NCI-H2029 (cell line): ENCODE measurements around the gene APC2.
"Not testable (repeated sequence)": the region's sequence is repeated elsewhere in the genome, so short reads cannot be mapped to it uniquely, and the experiment has no call there.

Source experiments
- DNase-seq: peaks from one replicate; lab custom pipeline; 2025; lab: John Stamatoyannopoulos, UW

APC2 gene

GRCh38 chr19:1416014-1416841 lies 33.7 kb upstream of the APC2 start:
- DNase-seq = no peak

DNA sequence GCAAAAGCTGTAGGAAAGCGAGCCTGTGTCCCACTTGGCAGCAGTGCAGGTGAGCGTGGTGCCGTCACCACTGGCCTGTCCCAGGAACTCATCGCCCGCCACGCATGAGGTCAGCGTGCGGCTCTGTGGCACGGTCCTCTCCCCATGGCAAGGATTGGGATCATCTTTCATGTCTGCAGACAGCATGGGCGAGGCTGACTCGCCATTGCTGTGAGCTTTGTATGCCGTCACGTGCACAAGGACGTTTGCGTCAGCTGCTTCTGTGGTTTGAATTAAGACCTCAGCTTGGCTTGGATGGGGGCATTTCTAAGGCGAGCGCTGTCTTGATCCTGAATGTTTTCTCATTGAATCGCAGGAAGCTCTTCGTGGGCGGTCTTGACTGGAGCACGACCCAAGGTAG lies 32.8 kb upstream of the APC2 start:
- no peak for DNase-seq

DNA sequence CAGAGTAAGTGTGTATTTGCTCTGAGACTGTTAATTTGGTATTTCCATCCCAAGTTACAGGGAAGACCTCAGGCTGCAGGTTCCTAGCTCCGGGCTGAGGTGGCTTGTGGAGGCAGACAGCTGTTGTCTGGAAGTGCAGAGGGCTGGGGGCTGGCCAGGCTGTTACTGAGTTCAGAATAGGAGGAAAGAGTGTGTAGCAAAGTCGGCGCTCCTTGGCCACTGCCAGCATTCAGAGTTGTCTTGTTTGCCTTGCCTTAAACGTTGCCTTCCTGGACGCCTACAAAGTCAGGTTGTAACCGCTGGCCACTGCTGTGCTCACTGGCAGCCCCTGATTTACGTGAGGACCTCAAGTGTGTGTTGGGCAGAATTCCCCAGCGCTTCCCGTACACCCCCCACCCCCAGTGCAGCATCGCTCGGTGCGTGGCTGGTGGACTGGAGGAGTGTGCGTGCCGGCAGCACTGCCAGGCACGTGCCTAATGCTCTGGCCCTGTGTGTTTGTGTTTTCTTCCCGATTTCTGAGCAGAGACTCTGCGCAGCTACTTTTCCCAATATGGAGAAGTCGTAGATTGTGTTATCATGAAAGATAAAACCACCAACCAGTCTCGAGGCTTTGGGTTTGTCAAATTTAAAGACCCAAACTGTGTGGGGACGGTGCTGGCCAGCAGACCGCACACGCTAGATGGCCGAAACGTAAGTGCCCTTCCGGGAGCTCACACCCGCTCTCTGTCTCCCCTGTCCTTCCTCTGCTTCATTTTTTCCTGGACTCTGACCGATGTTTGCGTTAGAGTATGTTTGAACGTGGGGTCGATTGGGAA lies 32.0 kb upstream of the APC2 start:
- no peak for DNase-seq

GRCh38 chr19:1418496-1418775 lies 31.5 kb upstream of the APC2 start:
- DNase-seq = no peak

GRCh38 chr19:1418951-1419738 lies 30.8 kb upstream of the APC2 start:
- DNase-seq = no peak

GRCh38 chr19:1420085-1420484 lies 29.8 kb upstream of the APC2 start:
- DNase-seq = not testable (repeated sequence)

GRCh38 chr19:1420590-1420989 lies 29.3 kb upstream of the APC2 start:
- no peak for DNase-seq

DNA sequence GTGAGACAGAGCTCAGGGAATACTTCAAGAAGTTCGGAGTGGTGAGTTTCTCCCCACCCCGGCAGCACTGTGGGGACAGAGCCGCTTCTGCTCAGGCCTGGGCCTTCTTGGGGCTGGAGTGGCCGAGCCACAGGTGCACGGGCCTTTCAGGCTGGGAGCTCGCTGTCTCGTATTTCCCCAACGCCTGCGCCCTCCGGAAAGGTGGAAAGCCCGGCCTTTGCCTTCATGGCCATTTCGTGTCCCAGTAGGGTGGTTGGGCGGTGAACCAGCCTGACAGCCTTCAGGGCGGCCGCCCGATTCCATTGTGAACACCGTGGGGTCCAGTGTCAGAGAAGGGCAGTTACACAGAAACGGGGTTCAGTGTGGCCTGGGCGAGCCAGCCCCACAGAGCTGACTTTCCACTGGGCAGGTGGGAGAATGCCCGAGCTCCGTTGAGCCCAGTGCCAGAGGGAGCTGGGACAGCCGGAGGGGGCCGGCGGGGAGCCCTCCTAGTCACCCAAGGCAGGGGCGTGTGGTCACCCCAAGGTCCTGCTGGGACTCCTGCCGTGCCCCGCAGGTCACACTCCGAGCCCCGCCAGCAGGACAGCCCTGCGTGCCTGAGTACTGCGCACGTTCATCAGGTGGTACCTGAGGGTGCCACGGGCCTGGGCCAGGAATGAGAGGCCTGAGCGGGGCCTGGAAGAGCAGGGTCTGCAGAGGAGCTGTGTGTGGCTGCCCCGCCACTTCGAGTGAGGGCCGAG lies 28.5 kb upstream of the APC2 start:
- no peak for DNase-seq

DNA sequence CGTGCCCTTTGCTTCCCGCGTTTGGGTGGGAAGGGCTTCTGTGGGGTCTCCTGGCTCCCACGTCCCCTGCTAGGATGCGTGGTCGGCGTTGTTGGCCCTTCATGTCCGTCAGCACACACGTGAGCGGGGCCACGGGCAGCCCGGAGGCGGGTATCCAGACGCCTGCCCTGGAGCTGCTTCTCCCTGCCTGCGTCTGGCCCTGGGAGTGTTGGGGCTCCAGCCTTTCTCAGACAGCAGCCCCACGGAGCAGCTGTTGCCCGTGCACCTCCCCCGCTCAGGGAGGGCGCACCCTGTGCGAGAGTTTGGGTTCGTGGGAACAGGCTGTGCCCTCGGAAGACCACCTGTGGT lies 28.0 kb upstream of the APC2 start:
- no peak for DNase-seq

DNA sequence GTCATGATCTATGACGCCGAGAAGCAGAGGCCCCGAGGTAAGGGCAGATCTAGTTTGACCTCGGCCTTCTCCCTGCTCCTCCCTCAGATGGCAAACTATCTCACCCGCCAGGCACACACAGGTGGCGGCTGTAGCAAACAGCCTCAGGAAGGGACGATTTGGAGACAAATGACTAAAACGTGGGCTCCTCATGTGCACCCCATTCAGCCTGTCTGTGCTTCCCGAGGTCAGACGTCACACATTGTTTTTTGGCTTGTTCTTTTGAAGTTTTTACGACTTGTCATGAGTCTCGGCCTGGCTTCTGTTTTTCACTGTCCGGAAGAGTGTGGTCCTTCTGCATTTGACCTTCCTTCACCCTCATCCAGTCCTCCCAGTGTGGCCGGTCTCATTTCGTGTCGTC lies 27.6 kb upstream of the APC2 start:
- no peak for DNase-seq

DNA sequence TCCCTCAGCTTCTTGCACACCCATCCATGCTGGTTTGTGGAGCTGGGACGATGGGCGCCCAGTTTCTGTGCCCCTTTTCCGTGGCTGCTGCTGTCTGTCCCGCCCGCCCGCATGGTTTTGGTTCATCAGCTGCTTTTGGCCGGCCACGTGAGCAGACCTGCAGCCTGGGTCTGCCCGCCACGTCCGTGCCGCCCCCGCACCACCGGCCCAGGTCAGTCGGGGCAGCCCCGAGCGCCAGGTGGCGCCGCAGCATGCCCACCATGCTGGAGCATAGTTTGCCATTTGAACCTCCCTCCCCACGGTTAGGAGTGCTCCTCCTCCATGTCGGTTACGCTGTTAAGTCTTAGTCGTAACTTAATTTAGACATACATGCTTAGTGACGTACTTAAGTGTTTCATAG lies 27.0 kb upstream of the APC2 start:
- no peak for DNase-seq

GRCh38 chr19:1423436-1424191 lies 26.3 kb upstream of the APC2 start:
- DNase-seq = no peak

DNA sequence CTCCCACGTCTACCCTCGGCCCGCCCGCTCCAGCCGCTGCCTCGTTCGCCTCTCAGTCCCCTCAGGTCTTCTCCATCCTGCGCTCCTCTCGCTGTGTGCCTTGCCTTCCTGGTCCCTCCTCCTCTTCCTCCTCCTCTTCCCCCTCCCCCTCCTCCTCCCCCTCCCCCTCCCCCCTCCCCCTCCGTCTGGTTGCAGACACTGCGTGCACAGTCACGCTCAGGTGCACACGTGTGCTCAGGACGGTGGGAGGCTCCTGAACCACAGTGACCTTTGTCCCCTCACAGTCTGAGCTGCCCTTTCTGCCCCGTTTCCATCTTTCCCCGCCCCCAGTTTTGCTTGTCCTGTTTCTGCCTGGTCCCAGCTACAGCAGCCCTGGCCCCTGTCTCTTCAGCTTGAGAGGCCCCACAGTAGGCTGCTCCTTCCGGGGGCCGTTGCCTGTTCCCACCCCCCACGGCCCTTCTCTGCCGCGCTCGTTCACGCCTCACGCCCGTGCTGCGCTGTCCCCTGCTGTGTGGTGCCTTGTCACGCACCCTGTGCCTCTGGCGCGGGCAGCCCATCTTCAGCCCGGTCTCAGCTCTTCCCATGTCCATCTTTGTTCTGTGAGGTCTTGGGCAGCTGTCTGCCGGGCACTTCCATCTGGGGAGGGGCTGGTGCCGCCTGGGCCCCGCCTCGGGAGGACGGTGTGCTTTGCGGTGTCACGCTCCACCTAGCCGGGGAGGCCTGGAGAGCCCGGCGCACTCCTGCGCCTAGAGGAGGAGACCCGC lies 25.5 kb upstream of the APC2 start:
- no peak for DNase-seq

DNA sequence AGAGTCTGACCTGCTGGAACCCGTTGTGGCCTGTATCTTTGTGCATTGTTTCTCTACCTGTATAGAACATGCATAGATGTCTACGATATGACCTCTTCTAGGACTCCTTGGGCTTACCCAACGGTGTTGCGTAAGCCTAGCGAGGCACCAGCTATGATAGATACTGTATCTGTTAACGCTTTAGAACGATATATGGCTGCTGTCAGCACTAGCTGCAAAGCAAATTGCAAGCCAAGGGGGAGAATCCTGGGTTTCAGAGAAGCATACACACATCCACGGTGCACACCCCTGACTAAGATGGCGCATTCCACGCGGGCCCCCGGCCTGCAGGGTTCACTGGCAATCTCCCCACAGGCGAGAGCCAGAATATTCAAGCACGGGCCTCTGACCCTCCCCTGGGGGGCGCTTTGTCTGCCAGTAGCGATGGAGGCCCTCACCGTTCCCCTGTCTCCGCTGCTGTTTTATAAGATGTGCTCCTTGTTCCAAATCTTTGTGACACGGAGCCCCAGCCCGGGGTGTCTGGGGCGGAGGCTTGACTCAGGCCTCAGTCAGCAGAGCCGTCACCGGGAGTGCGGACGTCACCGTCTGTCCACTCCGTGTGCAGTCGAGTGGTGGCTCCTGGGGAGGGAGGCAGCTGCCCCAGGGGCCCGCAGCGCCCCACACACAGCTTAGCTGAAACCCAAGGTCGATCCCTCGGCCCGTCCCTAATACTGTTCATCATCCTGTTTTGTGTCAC lies 24.7 kb upstream of the APC2 start:
- DNase-seq = no peak

DNA sequence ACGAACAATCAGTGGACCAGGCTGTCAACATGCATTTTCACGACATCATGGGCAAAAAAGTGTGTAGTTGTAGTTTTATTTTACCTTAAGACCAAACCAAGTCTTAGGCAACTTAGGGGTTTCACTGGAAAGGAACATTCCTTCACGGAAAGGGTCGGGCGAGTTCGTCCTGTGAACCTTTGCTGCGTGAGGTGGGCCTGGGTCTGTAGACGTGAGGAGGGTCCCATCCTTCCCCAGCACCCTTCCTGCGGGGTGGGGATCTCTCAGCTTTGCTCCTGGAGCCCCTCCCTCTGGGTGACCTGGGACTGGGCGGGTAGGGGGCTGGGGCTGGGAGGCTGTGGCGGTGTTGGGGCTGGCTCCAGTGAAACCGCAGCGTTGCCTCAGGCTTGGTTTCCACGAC lies 24.0 kb upstream of the APC2 start:
- no peak for DNase-seq

DNA sequence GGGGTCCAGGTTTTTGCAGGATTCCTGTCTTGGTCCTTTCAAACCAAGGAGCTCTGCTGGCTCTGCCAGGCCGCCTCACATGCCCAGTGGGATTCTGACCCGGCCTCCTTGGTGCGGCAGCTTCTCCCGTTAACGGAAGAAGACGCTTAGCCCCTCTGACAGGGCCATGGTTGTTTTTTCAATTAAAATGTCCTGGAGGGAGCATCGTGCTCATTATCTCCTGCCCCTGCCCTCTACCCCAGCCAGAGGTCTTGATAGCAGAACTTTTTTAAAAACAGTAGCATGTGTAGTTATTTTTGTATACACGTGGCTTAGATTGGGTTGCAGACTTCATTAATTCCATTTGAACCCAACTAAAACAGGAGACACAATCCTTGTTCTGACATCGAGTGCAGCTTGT lies 23.2 kb upstream of the APC2 start:
- DNase-seq = no peak

GRCh38 chr19:1427221-1427920 lies 22.6 kb upstream of the APC2 start:
- DNase-seq = no peak

- DNase-seq = no peak
These were observed 21.1 kb upstream of the APC2 start for GRCh38 chr19:1428738-1429391.

DNA sequence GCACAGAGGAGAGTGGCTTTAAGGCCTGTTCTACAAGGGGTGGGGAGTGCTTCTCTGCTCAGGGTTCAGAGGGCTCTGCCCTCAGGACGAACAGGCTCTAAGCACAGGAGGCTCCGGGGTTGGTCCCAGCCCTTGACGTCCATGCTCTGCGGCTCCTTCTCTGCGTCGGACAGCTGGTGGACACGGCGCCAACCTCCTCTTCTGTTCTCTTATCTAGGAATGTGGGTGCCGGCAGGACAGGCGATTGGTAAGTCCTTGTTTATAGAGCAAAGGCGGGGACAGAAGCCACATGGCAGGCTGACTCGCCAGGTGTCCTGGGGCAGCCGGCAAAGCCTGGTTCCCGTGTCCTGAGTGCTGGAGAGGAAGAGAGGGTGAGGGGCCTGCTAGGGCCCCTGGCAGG lies 20.2 kb upstream of the APC2 start:
- no peak for DNase-seq
